ENCODE results near the gene FBXO31. TPM values are rescaled to one million over a fixed set of nuclear protein-coding genes. Genes with fewer than 3 reads are reported as not detected.

Gene FBXO31
- total and polyA plus RNA-seq, 2 of the 8 experiments (the other 6 are each of a cell fraction or from before 2014, with no cell fraction given) = 8.3 to 21.6 TPM

- CTCF ChIA-PET (ENCODE audit: partially characterized antibody) = interaction anchor here (0.7 to 1.3 kb wide), 5 partner anchors 11 to 184 kb away, joined by 3 to 5 read pairs (median 3); partner anchors contain the start of gene FBXO31
- WGBS, 2 experiments (ENCODE audit: extremely low coverage in 1 of 2, insufficient coverage in 1 of 2, insufficient read length in 1 of 2, insufficient replicate concordance in 2 of 2, low coverage in 1 of 2, low lambda C conversion rate in 2 of 2, missing lambda C conversion rate in 1 of 2) = 95% methylated on average over 17 of the region's 17 CpGs; no CpG with 5 or more reads in 1 of the 2 experiments
- no peak for TF ChIP-seq CBX8 (IDR thresholded peaks at IDR 0.05; ENCODE audit: borderline replicate concordance, low read depth, low read length)
- TF ChIP-seq CHD2 (IDR thresholded peaks at IDR 0.05; ENCODE audit: low read length) = no peak
These were observed 25.3 kb downstream of the FBXO31 start for GRCh38 chr16:87358250-87358649.

More at GRCh38 chr16:87358250-87358649, 25.3 kb downstream of the FBXO31 start:
- Histone ChIP-seq H3K9ac (replicated peaks in 1 of 4; ENCODE audit: extremely low read depth in 1 of 4, low read depth in 3 of 4, low read length in 3 of 4) (no peak overlapping the region), H2BK20ac (ENCODE audit: low read length) (no peak overlapping the region), H3K56ac (replicated peaks; ENCODE audit: insufficient read length, low read depth, low read length) (no peak overlapping the region), H3K4me1 (replicated peaks in 1 of 4; ENCODE audit: control insufficient read depth in 3 of 4, insufficient read depth in 4 of 4, low read length in 3 of 4) (no peaks in the 10 kb centered on the region), H3K14ac (ENCODE audit: insufficient read length) (no peak overlapping the region), H3K9me3 (ENCODE audit: insufficient read depth in 2 of 2, low read depth in 1 of 2, low read length in 1 of 2) (no peaks in the 10 kb centered on the region), H4K91ac (replicated peaks; ENCODE audit: insufficient read length, low read length) (no peak overlapping the region), H2AK5ac (ENCODE audit: low read depth, low read length) (no peak overlapping the region), H3K23ac (ENCODE audit: insufficient read length) (no peak overlapping the region), H3K4me2 (ENCODE audit: insufficient read depth in 1 of 2, low read depth in 2 of 2, low read length in 2 of 2) (no peak overlapping the region), H4K20me1 (replicated peaks in 1 of 2; ENCODE audit: control insufficient read depth in 1 of 2, insufficient read depth in 2 of 2, low read length in 2 of 2) (peaks cover 3 to 14% of the 10 kb centered on the region in 2 experiments), H3K4me3 (ENCODE audit: extremely low read depth in 1 of 4, insufficient read depth in 2 of 4, low read depth in 3 of 4, low read length in 4 of 4) (no peak overlapping the region), H2AFZ (ENCODE audit: low read length) (no peak overlapping the region), H4K8ac (ENCODE audit: extremely low read depth, insufficient read depth, low read length) (no peak overlapping the region), H4K5ac (ENCODE audit: insufficient read length, low read depth, low read length) (no peak overlapping the region), H3K27ac (ENCODE audit: low read depth, low read length) (no peak overlapping the region), H3K36me3 (ENCODE audit: control insufficient read depth in 2 of 4, insufficient read depth in 4 of 4, low read length in 3 of 4) (peaks cover 0 to 17% (median 9%) of the 10 kb centered on the region in 4 experiments; a peak in 5 of 8 replicates), H2BK5ac (ENCODE audit: low read depth, low read length) (no peak overlapping the region), H2BK15ac (ENCODE audit: low read length) (no peak overlapping the region), H3K27me3 (replicated peaks in 1 of 4; ENCODE audit: control insufficient read depth in 3 of 4, extremely low read depth in 1 of 4, insufficient read depth in 3 of 4, low read length in 3 of 4) (no peaks in the 10 kb centered on the region), H3K23me2 (ENCODE audit: low read depth, low read length) (no peaks in the 10 kb centered on the region), H3K4ac (replicated peaks; ENCODE audit: insufficient read length, low read depth, low read length) (no peak overlapping the region), H3K18ac (ENCODE audit: extremely low read depth, low read length) (no peak overlapping the region), H3K79me1 (ENCODE audit: low read depth, low read length) (peaks cover 8% of the 10 kb centered on the region), H2BK120ac (replicated peaks; ENCODE audit: low read depth, low read length) (no peak overlapping the region), H2BK12ac (ENCODE audit: low read depth, low read length) (no peak overlapping the region), H3K79me2 (ENCODE audit: control insufficient read depth in 1 of 2, insufficient read depth in 2 of 2, low read length in 2 of 2) (no peaks in the 10 kb centered on the region)
- POLR2A ChIA-PET (ENCODE audit: partially characterized antibody) = no interaction called here
- DNase-seq (ENCODE audit: low read depth in 1 of 2, low spot score in 2 of 2) = no peak
- FAIRE-seq = no peak

Measured in H1 (cell line).